ENCODE measurements around the gene HBE1. TPM values are rescaled to one million over a fixed set of nuclear protein-coding genes. Genes with fewer than 3 reads are reported as not detected.

HBE1 gene
- total RNA-seq, 1 donor, result under 0.01 TPM

Other genes starting within 250 kb of the HBE1 start
- gene OR52J3, start 223.4 kb downstream of the HBE1 start, total RNA-seq, result not detected
- not detected for gene OR52E2, start 210.3 kb downstream of the HBE1 start, total RNA-seq
- under 0.01 TPM for gene OR52E1, start 200.4 kb downstream of the HBE1 start, total RNA-seq
- gene OR52A5, start 131.6 kb downstream of the HBE1 start, total RNA-seq, result not detected
- gene OR52A1, start 115.2 kb downstream of the HBE1 start, total RNA-seq, result 0.27 TPM
- not detected for gene OR51V1, start 69.3 kb downstream of the HBE1 start, total RNA-seq
- 708 TPM for gene HBB, start 42.9 kb downstream of the HBE1 start, total RNA-seq
- gene HBD, start 35.5 kb downstream of the HBE1 start, total RNA-seq, result 77.0 TPM
- gene HBG1, start 20.1 kb downstream of the HBE1 start, total RNA-seq, result not detected
- gene HBG2, start 15.2 kb downstream of the HBE1 start, total RNA-seq, result 0.27 TPM
- 0.54 TPM for gene OR51B4, start 32.0 kb upstream of the HBE1 start, total RNA-seq
- gene OR51B2, start 54.4 kb upstream of the HBE1 start, total RNA-seq, result 0.27 TPM
- gene OR51B5, start 73.6 kb upstream of the HBE1 start, total RNA-seq, result 0.81 TPM
- not detected for gene OR51B6, start 81.6 kb upstream of the HBE1 start, total RNA-seq
- not detected for gene OR51M1, start 113.9 kb upstream of the HBE1 start, total RNA-seq
- gene OR51Q1, start 152.2 kb upstream of the HBE1 start, total RNA-seq, result not detected
- 1.3 TPM for gene OR51I1, start 171.6 kb upstream of the HBE1 start, total RNA-seq
- gene OR51I2, start 179.4 kb upstream of the HBE1 start, total RNA-seq, result under 0.01 TPM
- gene OR52D1, start 218.7 kb upstream of the HBE1 start, total RNA-seq, result not detected
- 0.81 TPM for gene UBQLN3, start 240.0 kb upstream of the HBE1 start, total RNA-seq
- gene UBQLNL, start 246.8 kb upstream of the HBE1 start, total RNA-seq, result 0.81 TPM

Measured in hematopoietic multipotent progenitor cell (in vitro differentiated cells).